NCI-H2196 treated with DMSO at 0.1 percent for 48 hours (cell line): ENCODE measurements around the gene UGCG.
"Not testable (repeated sequence)": the region's sequence is repeated elsewhere in the genome, so short reads cannot be mapped to it uniquely, and the experiment has no call there.

Source experiments
- DNase-seq: peaks from one replicate; lab custom pipeline; 2025; ENCODE audit not compliant: unreplicated experiment; lab: John Stamatoyannopoulos, UW

Gene UGCG

GRCh38 chr9:111917201-111917600 lies 20.6 kb downstream of the UGCG start:
- no peak for DNase-seq

- DNase-seq, result no peak
These were observed 21.4 kb downstream of the UGCG start for GRCh38 chr9:111917980-111918379.

- no peak for DNase-seq
These were observed 23.3 kb downstream of the UGCG start for GRCh38 chr9:111919875-111920274.

- no peak for DNase-seq
These were observed 23.9 kb downstream of the UGCG start for GRCh38 chr9:111920531-111920930.

- no peak for DNase-seq
These were observed 25.9 kb downstream of the UGCG start for GRCh38 chr9:111922324-111923013.

GRCh38 chr9:111924281-111924680 lies 27.7 kb downstream of the UGCG start:
- DNase-seq, result no peak

GRCh38 chr9:111925017-111925770 lies 28.6 kb downstream of the UGCG start:
- no peak for DNase-seq

- no peak for DNase-seq
These were observed 29.2 kb downstream of the UGCG start for GRCh38 chr9:111925784-111926183.

GRCh38 chr9:111926421-111926875 lies 29.8 kb downstream of the UGCG start:
- DNase-seq, result no peak

GRCh38 chr9:111928359-111928720 lies 31.7 kb downstream of the UGCG start:
- DNase-seq, result no peak

- no peak for DNase-seq
These were observed 38.1 kb downstream of the UGCG start for GRCh38 chr9:111934747-111935146.

GRCh38 chr9:111936391-111936790 lies 39.8 kb downstream of the UGCG start:
- no peak for DNase-seq

GRCh38 chr9:111937301-111937700 lies 40.7 kb downstream of the UGCG start:
- no peak for DNase-seq

GRCh38 chr9:111937781-111938426 lies 41.3 kb downstream of the UGCG start:
- DNase-seq, result no peak

- no peak for DNase-seq
These were observed 41.8 kb downstream of the UGCG start for GRCh38 chr9:111938427-111938800.

- no peak for DNase-seq
These were observed 42.7 kb downstream of the UGCG start for GRCh38 chr9:111939322-111939721.

GRCh38 chr9:111940697-111941096 lies 44.1 kb downstream of the UGCG start:
- no peak for DNase-seq

GRCh38 chr9:111943200-111943599 lies 46.6 kb downstream of the UGCG start:
- no peak for DNase-seq

- DNase-seq, result no peak
These were observed 47.1 kb downstream of the UGCG start for GRCh38 chr9:111943746-111944145.

- no peak for DNase-seq
These were observed 47.7 kb downstream of the UGCG start for GRCh38 chr9:111944241-111944866.

- DNase-seq, result no peak
These were observed 48.6 kb downstream of the UGCG start for GRCh38 chr9:111945216-111945615.

GRCh38 chr9:111948109-111948508 lies 51.5 kb downstream of the UGCG start:
- DNase-seq, result not testable (repeated sequence)
